Neural progenitor cell (in vitro differentiated cells): Measurements from ENCODE around the gene KIT.

Experiments
- EZH2 ChIP-seq: fragments of 200-600 bp; sonication (generic); IDR thresholded peaks from 2 replicates; pipeline ENCODE4 v1.6.1; 2017; ENCODE audit warnings: antibody characterized with exemption, mild to moderate bottlenecking, moderate library complexity
- EZH2phosphoT487 ChIP-seq: fragments of 200-600 bp; sonication (generic); IDR thresholded peaks from 2 replicates; pipeline ENCODE4 v1.6.1; 2017; ENCODE audit warnings: antibody characterized with exemption
- TF ChIP-seq, protein P1 (sequence below): fragments of 200-600 bp; sonication (generic); IDR thresholded peaks from 2 replicates; pipeline ENCODE4 v1.5.1; 2017; ENCODE audit warnings: antibody characterized with exemption, mild to moderate bottlenecking

DNA sequence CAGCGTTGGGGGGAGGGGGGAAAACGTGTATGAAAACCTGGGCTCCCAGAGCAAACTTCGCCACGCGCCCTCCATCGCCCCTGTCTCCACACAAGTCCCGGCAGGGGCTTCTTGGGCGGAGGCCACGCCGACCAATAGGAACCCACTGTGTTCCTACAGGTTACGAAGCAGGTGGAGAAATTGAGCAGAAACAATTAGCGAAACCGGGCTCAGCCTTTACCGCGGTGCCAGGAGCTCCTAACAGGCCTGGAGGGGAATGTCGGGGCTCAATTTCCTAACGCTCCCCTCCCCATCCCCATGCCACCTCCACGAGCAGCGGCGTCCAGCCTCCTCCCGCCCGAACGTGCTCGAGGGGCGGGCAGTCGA is 589 bp upstream of the KIT start:
- TF ChIP-seq, protein P1, sequence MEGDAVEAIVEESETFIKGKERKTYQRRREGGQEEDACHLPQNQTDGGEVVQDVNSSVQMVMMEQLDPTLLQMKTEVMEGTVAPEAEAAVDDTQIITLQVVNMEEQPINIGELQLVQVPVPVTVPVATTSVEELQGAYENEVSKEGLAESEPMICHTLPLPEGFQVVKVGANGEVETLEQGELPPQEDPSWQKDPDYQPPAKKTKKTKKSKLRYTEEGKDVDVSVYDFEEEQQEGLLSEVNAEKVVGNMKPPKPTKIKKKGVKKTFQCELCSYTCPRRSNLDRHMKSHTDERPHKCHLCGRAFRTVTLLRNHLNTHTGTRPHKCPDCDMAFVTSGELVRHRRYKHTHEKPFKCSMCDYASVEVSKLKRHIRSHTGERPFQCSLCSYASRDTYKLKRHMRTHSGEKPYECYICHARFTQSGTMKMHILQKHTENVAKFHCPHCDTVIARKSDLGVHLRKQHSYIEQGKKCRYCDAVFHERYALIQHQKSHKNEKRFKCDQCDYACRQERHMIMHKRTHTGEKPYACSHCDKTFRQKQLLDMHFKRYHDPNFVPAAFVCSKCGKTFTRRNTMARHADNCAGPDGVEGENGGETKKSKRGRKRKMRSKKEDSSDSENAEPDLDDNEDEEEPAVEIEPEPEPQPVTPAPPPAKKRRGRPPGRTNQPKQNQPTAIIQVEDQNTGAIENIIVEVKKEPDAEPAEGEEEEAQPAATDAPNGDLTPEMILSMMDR, result no peak
- peak; percentile 74 for TF ChIP-seq EZH2phosphoT487
- TF ChIP-seq EZH2, result no peak
